IPS-18a (cell line): ENCODE measurements around the gene OTOG.

ENCODE experiments used
- H3K27ac ChIP-seq: one replicate; pipeline ENCODE4 v1.5.1; 2013; ENCODE audit warnings: low read length
- H3K27me3 ChIP-seq: one replicate; pipeline ENCODE4 v1.6.1; 2013; ENCODE audit warnings: mild to moderate bottlenecking, low read length; ENCODE audit not compliant: control insufficient read depth, insufficient read depth
- H3K36me3 ChIP-seq: one replicate; pipeline ENCODE4 v1.6.1; 2013; ENCODE audit warnings: low read depth, low read length; ENCODE audit not compliant: control insufficient read depth
- H3K4me1 ChIP-seq: one replicate; pipeline ENCODE4 v1.6.1; 2013; ENCODE audit warnings: low read depth, low read length; ENCODE audit not compliant: control insufficient read depth
- H3K4me3 ChIP-seq: one replicate; pipeline ENCODE4 v1.5.1; 2013; ENCODE audit warnings: low read length
- H3K9ac ChIP-seq: one replicate; pipeline ENCODE4 v1.6.1; 2013; ENCODE audit warnings: mild to moderate bottlenecking, low read length, moderate library complexity
- H3K9me3 ChIP-seq: one replicate; pipeline ENCODE4 v1.6.1; 2013; ENCODE audit warnings: low read depth, low read length; ENCODE audit not compliant: control insufficient read depth

Gene OTOG

DNA sequence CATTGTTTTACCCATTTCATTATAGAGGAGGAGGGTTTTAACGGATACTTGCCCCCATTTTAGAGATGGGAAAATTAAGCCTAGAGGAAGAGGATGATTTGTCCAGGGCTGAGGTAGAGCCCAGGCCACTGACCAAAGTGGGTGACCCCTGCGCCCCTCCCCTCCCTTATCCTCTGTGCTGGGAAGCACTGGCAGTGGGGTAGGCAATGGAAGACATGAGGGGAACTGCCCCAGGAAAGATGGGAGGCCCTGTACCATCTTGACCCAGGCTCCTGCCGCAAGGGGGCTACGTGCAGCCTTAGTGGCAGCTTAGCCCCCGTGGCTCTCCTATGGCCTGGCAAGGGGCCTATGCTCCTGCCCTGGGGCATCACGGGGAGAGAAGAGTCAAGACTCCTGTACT is 95.9 kb downstream of the OTOG start:
- Histone ChIP-seq H3K27ac (no peak overlapping the region), H3K36me3 (no peaks in the 10 kb centered on the region), H3K27me3 (no peaks in the 10 kb centered on the region)

GRCh38 chr11:17643506-17644405 is 96.7 kb downstream of the OTOG start:
- H3K27me3 ChIP-seq, result no peaks in the 10 kb centered on the region
- no peak overlapping the region for H3K27ac ChIP-seq
- no peaks in the 10 kb centered on the region for H3K4me1 ChIP-seq
- no peak overlapping the region for H3K9ac ChIP-seq
- H3K9me3 ChIP-seq, result no peaks in the 10 kb centered on the region
- H3K4me3 ChIP-seq, result no peak overlapping the region
- no peaks in the 10 kb centered on the region for H3K36me3 ChIP-seq

More for the DNA sequence above, 95.9 kb downstream of the OTOG start:
- H3K9me3 ChIP-seq, result no peaks in the 10 kb centered on the region
- no peaks in the 10 kb centered on the region for H3K4me1 ChIP-seq
- no peak overlapping the region for H3K4me3 ChIP-seq
- no peak overlapping the region for H3K9ac ChIP-seq

- H3K9ac ChIP-seq, result no peak overlapping the region
- no peaks in the 10 kb centered on the region for H3K36me3 ChIP-seq
- no peak overlapping the region for H3K27ac ChIP-seq
- H3K4me1 ChIP-seq, result peaks cover under 1% of the 10 kb centered on the region
- H3K27me3 ChIP-seq, result no peaks in the 10 kb centered on the region
- H3K4me3 ChIP-seq, result no peak overlapping the region
- no peaks in the 10 kb centered on the region for H3K9me3 ChIP-seq
Observed at GRCh38 chr11:17645190-17645970, 98.3 kb downstream of the OTOG start.

GRCh38 chr11:17646451-17647145 is 99.5 kb downstream of the OTOG start:
- Histone ChIP-seq H3K4me1 (peaks cover 3% of the 10 kb centered on the region), H3K9me3 (no peaks in the 10 kb centered on the region), H3K36me3 (no peaks in the 10 kb centered on the region), H3K27me3 (peaks cover 12% of the 10 kb centered on the region), H3K27ac (no peak overlapping the region), H3K4me3 (no peak overlapping the region), H3K9ac (no peak overlapping the region)

- Histone ChIP-seq H3K27ac (no peak overlapping the region), H3K9me3 (no peaks in the 10 kb centered on the region), H3K9ac (no peak overlapping the region), H3K36me3 (no peaks in the 10 kb centered on the region), H3K27me3 (peaks cover 13% of the 10 kb centered on the region), H3K4me1 (peaks cover 3% of the 10 kb centered on the region), H3K4me3 (no peak overlapping the region)
Observed at GRCh38 chr11:17648528-17648927, 101.5 kb downstream of the OTOG start.

GRCh38 chr11:17649261-17649660 is 102.2 kb downstream of the OTOG start:
- Histone ChIP-seq H3K4me3 (no peak overlapping the region), H3K9ac (no peak overlapping the region), H3K9me3 (no peaks in the 10 kb centered on the region), H3K27me3 (peaks cover 13% of the 10 kb centered on the region), H3K4me1 (peaks cover 3% of the 10 kb centered on the region), H3K27ac (no peak overlapping the region), H3K36me3 (no peaks in the 10 kb centered on the region)

- H3K4me1 ChIP-seq, result peaks cover 3% of the 10 kb centered on the region
- no peak overlapping the region for H3K4me3 ChIP-seq
- no peak overlapping the region for H3K27ac ChIP-seq
- H3K36me3 ChIP-seq, result no peaks in the 10 kb centered on the region
- peaks cover 13% of the 10 kb centered on the region for H3K27me3 ChIP-seq
- H3K9ac ChIP-seq, result no peak overlapping the region
- H3K9me3 ChIP-seq, result no peaks in the 10 kb centered on the region
Observed at GRCh38 chr11:17649696-17650095, 102.6 kb downstream of the OTOG start.

GRCh38 chr11:17650127-17650911 is 103.3 kb downstream of the OTOG start:
- no peaks in the 10 kb centered on the region for H3K9me3 ChIP-seq
- H3K9ac ChIP-seq, result no peak overlapping the region

DNA sequence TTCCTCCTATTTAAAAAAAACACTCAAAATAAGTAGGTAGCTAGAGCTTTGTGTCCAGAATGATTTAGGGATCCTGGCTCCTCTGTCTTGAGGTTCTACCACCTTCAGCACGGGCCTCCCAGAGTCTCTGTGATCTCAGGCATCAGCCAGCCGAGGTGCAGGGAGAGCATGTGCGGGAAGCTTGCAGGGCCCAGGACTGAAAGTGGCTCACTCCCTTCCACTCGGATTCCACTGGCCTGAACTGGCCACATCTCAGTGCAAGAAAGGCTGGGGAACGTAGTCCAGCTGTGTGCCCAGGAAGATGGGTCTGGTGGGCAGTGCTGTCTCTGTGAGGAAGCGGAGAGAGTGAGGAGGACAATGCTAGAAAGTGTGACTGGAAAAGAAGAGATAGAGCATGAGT is 104.0 kb downstream of the OTOG start:
- H3K9ac ChIP-seq, result no peak overlapping the region

More at GRCh38 chr11:17650127-17650911, 103.3 kb downstream of the OTOG start:
- no peaks in the 10 kb centered on the region for H3K36me3 ChIP-seq
- H3K4me1 ChIP-seq, result peaks cover 3% of the 10 kb centered on the region
- no peak overlapping the region for H3K4me3 ChIP-seq
- H3K27ac ChIP-seq, result no peak overlapping the region
- H3K27me3 ChIP-seq, result peaks cover 13% of the 10 kb centered on the region

DNA sequence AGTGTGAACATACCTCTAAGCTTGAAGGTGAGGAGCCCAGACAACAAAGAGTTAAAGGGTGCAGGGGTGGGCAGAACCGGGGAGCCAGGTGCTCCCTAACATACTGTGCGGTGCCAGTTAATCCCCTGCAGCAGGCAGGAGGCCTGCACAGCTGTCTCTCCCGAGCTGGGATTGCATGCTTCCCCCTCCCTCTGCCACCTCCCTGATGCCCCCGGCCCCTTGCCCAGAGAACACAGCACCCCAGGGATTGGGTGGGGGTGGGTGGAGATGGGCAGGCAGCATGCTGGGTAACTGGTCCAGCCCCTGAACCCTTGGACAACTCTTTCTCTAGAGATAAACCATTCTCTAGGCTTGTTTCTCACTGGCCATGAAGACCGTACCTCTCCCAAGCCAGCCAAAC is 104.6 kb downstream of the OTOG start:
- Histone ChIP-seq H3K4me3 (no peak overlapping the region), H3K4me1 (peaks cover 3% of the 10 kb centered on the region), H3K36me3 (no peaks in the 10 kb centered on the region), H3K27me3 (peaks cover 13% of the 10 kb centered on the region), H3K9ac (no peak overlapping the region), H3K27ac (no peak overlapping the region), H3K9me3 (no peaks in the 10 kb centered on the region)

More for the DNA sequence above, 104.0 kb downstream of the OTOG start:
- Histone ChIP-seq H3K27ac (no peak overlapping the region), H3K9me3 (no peaks in the 10 kb centered on the region), H3K36me3 (no peaks in the 10 kb centered on the region), H3K27me3 (peaks cover 13% of the 10 kb centered on the region), H3K4me3 (no peak overlapping the region), H3K4me1 (peaks cover 3% of the 10 kb centered on the region)

- H3K4me1 ChIP-seq, result peaks cover 3% of the 10 kb centered on the region
- H3K9me3 ChIP-seq, result no peaks in the 10 kb centered on the region
- H3K36me3 ChIP-seq, result no peaks in the 10 kb centered on the region
- H3K9ac ChIP-seq, result no peak overlapping the region
- peaks cover 13% of the 10 kb centered on the region for H3K27me3 ChIP-seq
- no peak overlapping the region for H3K4me3 ChIP-seq
- no peak overlapping the region for H3K27ac ChIP-seq
Observed at GRCh38 chr11:17652556-17652955, 105.5 kb downstream of the OTOG start.
